Fibroblast of villous mesenchyme (primary cell): ENCODE data around the gene BMPER. TPM values are rescaled to one million over a fixed set of nuclear protein-coding genes. Genes with fewer than 3 reads are reported as not detected.

Source experiments
- DNase-seq: peaks from one replicate; pipeline ENCODE4 v3.0.0-alpha.2; 2010; ENCODE audit warnings: low read depth
- H3K4me3 ChIP-seq: 2 replicates; pipeline ENCODE4 v1.5.1; 2011; ENCODE audit warnings: low read depth, mild to moderate bottlenecking, low read length
- total RNA-seq: library from RNA; depleted of rRNA; stranded (reverse); fragments of >200 nt; gene quantifications from 2 replicates; pipeline ENCODE4 v1.2.3, GENCODE V29; 2012
- TF ChIP-seq, protein P1 (sequence below): IDR thresholded peaks from 2 replicates; pipeline ENCODE4 v1.5.1; 2012; ENCODE audit warnings: low read depth, mild to moderate bottlenecking, low read length; ENCODE audit not compliant: insufficient read depth

Gene BMPER
- total RNA-seq, 1 donor, result 7.8 TPM

DNA sequence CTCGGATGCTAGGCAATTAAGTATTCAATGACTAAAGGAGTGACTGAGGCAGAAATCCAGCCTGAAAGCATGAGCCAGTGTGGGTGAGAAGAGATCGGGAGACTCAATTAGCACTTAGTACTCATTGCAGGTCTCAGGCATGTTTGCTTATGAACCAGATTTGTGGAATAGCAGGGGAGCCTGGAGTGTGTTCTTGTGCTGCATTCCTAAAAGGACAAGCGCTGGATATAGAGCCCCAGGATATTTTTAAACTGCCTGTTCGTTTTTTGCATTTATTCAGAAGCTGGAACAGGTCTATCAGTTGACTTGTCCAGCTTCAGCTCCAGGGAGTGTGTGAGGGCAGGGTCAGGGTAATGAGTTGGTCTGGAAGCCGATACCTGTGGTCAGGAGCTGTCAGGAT is 120.3 kb downstream of the BMPER start:
- TF ChIP-seq, protein P1, sequence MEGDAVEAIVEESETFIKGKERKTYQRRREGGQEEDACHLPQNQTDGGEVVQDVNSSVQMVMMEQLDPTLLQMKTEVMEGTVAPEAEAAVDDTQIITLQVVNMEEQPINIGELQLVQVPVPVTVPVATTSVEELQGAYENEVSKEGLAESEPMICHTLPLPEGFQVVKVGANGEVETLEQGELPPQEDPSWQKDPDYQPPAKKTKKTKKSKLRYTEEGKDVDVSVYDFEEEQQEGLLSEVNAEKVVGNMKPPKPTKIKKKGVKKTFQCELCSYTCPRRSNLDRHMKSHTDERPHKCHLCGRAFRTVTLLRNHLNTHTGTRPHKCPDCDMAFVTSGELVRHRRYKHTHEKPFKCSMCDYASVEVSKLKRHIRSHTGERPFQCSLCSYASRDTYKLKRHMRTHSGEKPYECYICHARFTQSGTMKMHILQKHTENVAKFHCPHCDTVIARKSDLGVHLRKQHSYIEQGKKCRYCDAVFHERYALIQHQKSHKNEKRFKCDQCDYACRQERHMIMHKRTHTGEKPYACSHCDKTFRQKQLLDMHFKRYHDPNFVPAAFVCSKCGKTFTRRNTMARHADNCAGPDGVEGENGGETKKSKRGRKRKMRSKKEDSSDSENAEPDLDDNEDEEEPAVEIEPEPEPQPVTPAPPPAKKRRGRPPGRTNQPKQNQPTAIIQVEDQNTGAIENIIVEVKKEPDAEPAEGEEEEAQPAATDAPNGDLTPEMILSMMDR, result no peak

DNA sequence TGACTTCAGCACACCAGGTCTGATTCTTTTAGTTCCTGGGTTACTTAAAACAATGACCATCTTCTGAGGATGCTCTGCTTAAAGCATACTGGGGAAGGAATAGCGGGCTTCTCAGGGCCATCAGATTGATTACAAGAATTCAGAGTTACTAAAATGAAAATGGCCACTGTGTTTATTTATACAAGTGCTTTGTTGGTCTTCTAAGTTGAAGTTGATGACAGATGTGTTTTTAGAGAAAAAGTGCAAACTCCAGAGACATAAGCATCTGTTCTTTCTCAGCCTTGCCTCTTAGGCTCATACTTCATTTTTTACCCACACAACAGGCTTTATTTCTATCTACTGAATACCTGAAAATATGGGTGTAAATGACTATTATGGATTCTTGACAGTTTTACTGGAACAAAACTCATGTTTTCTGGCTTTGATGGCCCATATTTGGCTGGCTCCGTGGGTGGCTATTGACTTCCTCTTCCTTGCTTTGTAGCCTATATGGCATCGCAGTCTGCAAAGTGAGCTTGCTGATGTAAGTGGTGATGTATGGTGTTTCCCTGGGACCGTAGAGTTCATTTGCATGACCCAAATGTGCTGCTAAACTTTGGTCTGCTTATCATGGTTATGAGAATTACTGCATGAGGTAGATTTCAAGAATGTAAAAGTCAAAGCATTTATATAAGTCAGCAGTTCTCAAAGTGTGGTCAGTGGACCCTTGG is 121.3 kb downstream of the BMPER start:
- no peak overlapping the region for H3K4me3 ChIP-seq
- peak; percentile 31 for DNase-seq
- TF ChIP-seq, protein P1, result no peak

More for the DNA sequence above, 120.3 kb downstream of the BMPER start:
- H3K4me3 ChIP-seq, result no peak overlapping the region
- DNase-seq, result no peak

DNA sequence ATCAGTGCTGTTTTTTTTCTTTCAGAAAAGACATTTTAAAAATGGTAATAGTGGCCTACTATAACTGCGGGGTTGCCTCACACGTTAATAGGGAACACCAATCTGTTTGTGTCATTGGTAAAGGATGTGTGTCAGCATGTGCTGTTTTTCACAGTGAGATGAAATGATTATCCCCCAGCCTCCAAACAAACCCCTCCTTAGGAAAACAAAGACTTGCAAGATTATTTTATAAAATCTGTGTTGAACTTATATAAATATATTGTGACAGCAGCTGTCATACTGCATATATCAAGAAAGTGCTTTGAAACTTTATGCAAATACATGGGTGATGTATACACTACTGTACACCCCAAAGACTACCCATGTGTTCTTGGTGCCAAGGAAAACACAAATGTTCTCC is 125.8 kb downstream of the BMPER start:
- DNase-seq, result no peak
- H3K4me3 ChIP-seq, result no peak overlapping the region
- TF ChIP-seq, protein P1, result no peak

DNA sequence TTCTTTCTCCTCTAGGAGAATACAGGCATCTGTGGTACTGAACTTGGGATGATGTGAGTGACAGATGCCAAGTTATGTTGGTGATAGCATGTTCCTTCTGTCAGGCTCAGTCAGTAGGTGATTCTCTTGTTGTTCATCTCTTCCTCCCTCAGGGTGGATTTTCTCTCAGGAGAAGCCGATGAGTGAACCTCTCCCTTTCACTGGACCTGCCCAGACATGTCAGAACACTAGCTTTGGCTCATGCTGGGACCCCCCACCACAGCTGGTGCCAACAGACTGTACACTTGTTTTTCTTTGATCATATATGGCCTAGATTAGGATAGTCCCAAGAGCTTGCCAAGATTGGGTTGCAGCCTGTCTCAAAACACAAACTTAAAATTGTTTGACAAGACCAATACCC is 129.4 kb downstream of the BMPER start:
- DNase-seq, result no peak
- TF ChIP-seq, protein P1, result no peak
- no peak overlapping the region for H3K4me3 ChIP-seq

DNA sequence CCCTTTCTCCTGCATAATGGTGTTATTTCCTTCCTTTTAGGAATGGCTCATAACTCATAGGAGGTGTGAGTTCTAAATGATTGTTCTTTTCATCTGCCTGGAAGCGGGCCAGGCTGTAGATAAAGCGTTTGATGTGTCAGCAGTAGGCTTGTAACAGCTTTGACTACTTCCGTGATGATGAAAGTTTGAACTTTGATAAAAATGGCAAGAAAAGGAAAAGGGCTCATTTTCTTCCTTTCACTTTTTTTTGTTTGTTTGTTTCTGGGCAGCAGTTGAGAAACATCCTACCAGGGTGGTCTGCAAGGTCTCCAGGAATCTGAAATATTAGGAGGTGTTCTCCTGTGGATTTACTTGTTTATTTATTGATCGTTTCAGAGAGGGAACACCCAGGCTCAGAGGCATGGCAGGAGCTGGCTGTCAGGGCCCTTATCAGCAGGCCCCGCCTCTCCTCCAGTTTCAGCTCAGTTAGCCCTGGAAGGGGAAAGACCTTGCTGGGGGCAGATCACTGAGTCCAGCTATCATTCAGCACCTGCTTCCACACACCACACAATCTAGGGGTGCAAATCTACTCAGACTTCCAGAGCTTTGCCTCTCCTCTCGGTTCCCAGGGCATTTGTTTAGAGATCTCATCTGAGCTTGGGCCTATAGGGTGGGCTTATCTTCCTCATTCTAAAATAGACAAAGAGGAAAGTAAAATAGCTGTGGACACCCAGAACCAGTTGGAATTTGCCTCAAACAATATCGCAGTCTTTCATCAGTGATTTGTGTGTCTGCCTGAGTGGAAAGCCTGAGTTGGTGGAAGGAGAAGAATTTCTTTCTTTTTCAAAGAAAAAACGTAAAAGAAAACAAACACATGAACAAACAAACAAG is 130.9 kb downstream of the BMPER start:
- no peak overlapping the region for H3K4me3 ChIP-seq
- DNase-seq, result peak; percentile 63
- TF ChIP-seq, protein P1, result no peak

DNA sequence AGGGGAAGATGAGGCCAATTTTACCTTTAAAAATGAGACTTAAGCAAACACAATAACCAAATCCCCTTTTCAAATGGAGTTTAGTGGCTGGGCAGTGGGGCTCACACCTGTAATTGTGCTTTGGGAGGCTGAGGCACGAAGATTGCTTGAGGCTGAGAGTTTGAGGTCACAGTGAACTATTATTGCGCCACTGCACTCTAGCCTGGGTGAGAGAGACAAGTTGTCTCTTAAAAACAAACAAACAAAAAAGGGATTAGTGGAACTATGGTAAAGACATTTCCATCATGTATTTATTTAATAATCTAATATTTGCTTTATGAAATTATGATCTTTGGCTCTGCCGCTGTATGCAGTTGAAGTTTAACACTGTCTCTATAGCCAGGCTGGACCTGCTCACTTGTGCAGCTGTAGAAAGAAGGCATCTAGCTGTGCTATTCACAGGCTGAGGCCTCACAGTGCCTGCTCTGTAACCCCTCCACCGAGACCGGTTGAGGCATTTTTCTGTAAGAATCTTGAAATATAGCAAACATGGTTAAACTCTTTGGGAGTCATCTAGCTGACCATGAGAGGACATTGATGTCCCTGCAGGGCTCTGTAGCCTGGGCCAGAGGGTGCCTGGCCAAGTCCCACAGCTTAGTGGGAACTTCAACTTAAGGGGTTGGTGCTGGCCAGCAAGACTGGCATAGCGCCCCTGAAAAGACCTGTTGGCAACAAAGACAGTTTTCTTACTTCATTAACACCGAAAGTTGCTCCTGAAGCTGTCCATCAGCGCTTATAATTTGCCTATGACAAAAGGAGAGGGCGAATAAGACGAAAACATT is 131.8 kb downstream of the BMPER start:
- TF ChIP-seq, protein P1, result no peak
- no peak for DNase-seq
- H3K4me3 ChIP-seq, result no peak overlapping the region
